Caco-2 (cell line): ENCODE data around the gene TBCC. TPM values are rescaled to one million over a fixed set of nuclear protein-coding genes. Genes with fewer than 3 reads are reported as not detected.
"Not testable (repeated sequence)": the region's sequence is repeated elsewhere in the genome, so short reads cannot be mapped to it uniquely, and the experiment has no call there.

Experiments
- BruUV-seq: library from RNA; stranded (reverse); fragments of 400-500 nt; replicated peaks from 2 replicates; lab custom pipeline; 2021; lab: Mats Ljungman, UMichigan
- CTCF ChIA-PET: fragments of 300-600 bp; sonication (Branson Sonifier 250); formaldehyde crosslinking; loops from one replicate; lab custom pipeline; 2022; ENCODE audit warnings: antibody characterized with exemption; lab: Charles Lee
- POLR2A ChIA-PET: fragments of 300-600 bp; sonication (Branson Sonifier 250); formaldehyde crosslinking; loops from one replicate; lab custom pipeline; 2022; ENCODE audit warnings: antibody characterized with exemption; lab: Charles Lee
- DNase-seq, 2 experiments: peaks; one replicate each; pipeline versions ENCODE4 v3.0.0 to v3.0.0-alpha.2; 2020 to 2022
- H3K27me3 ChIP-seq: replicated peaks from 2 replicates; pipeline ENCODE4 v1.6.0; 2011; ENCODE audit warnings: low read length; ENCODE audit not compliant: control insufficient read depth, insufficient read depth
- H3K36me3 ChIP-seq: 2 replicates; pipeline ENCODE4 v1.5.1; 2011; ENCODE audit warnings: low read length; ENCODE audit not compliant: control insufficient read depth, insufficient read depth
- H3K4me1 ChIP-seq: fragments of 250-450 bp; sonication (Bioruptor Pico); 2 replicates; pipeline ENCODE4 v1.5.1; 2020; ENCODE audit warnings: mild to moderate bottlenecking
- H3K4me3 ChIP-seq: 2 replicates; pipeline ENCODE4 v1.5.1; 2011; ENCODE audit warnings: low read depth, mild to moderate bottlenecking, control low read depth, low read length
- H3K9me3 ChIP-seq: fragments of 250-450 bp; sonication (Bioruptor Pico); 2 replicates; pipeline ENCODE4 v1.5.1; 2020; ENCODE audit warnings: mild to moderate bottlenecking, moderate library complexity
- H3K27ac Mint-ChIP-seq: one replicate; pipeline ENCODE4 v1.8.0; 2022; ENCODE audit warnings: mixed read lengths; ENCODE audit not compliant: unreplicated experiment
- H3K27me3 Mint-ChIP-seq: one replicate; pipeline ENCODE4 v1.8.0; 2022; ENCODE audit warnings: mixed read lengths; ENCODE audit not compliant: insufficient read depth, unreplicated experiment
- H3K36me3 Mint-ChIP-seq: one replicate; pipeline ENCODE4 v1.8.0; 2022; ENCODE audit warnings: mild to moderate bottlenecking, mixed read lengths; ENCODE audit not compliant: insufficient read depth, unreplicated experiment
- H3K4me1 Mint-ChIP-seq: one replicate; pipeline ENCODE4 v1.8.0; 2022; ENCODE audit warnings: low read depth, mixed read lengths; ENCODE audit not compliant: unreplicated experiment
- H3K4me3 Mint-ChIP-seq: one replicate; pipeline ENCODE4 v1.8.0; 2022; ENCODE audit warnings: mild to moderate bottlenecking, moderate library complexity, mixed read lengths; ENCODE audit not compliant: unreplicated experiment
- H3K9me3 Mint-ChIP-seq: one replicate; pipeline ENCODE4 v1.8.0; 2022; ENCODE audit warnings: mixed read lengths; ENCODE audit not compliant: unreplicated experiment
- intact Hi-C: fragments of 100-400 bp; cut with micrococcal nuclease; formaldehyde crosslinking; loops from one replicate; pipeline ENCODE4 v1.10.0; 2022; ENCODE audit not compliant: unreplicated experiment
- total RNA-seq: library from RNA; stranded (reverse); gene quantifications from 2 replicates; pipeline ENCODE4 v1.2.3, GENCODE V29; 2022
- TF ChIP-seq, protein P1 (sequence below), 2 experiments: fragments of 200-600 bp in 1 of 2; IDR thresholded peaks; 1 replicate in 1 of 2; 2 replicates in 1 of 2; pipeline versions ENCODE4 v1.5.1 to v1.8.0; 2011 to 2022; ENCODE audit warnings: antibody characterized with exemption in 1 of 2, control low read depth in 1 of 2, inconsistent platforms in 1 of 2, low read depth in 1 of 2, low read length in 1 of 2, mild to moderate bottlenecking in 1 of 2, moderate library complexity in 1 of 2; ENCODE audit not compliant: insufficient read depth in 1 of 2, severe bottlenecking in 1 of 2, unreplicated experiment in 1 of 2

The TBCC gene
- total RNA-seq, 1 experiment from 2014 or later = 20.4 TPM

DNA sequence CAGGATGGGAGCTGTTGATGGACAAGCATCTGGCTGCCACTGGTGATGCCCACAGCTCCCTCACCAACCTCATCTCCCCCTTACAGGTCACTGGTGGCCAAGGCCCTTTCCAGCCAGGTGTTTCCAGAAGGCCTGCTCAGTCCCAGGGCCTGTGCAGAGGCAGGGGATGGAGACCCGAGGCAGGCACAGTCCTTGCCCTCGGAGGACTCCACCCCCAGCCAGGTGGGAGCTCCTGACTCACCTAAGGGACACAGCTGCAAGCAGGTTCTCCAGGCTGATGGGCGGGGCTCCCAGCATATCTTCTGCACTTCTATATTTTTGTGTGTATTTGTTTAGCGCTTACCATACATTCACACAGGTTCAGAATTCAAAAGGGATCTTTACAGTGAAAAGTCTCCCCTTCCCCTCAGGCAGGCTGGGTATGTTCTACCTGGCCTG lies 40.9 kb downstream of the TBCC start:
- Mint-ChIP-seq H3K36me3 (peaks cover 4% of the 10 kb centered on the region), H3K9me3 (no peaks in the 10 kb centered on the region), H3K27ac (no peak overlapping the region), H3K4me1 (no peaks in the 10 kb centered on the region), H3K4me3 (no peak overlapping the region), H3K27me3 (no peaks in the 10 kb centered on the region)
- CTCF ChIA-PET = no interaction called here
- TF ChIP-seq, protein P1, sequence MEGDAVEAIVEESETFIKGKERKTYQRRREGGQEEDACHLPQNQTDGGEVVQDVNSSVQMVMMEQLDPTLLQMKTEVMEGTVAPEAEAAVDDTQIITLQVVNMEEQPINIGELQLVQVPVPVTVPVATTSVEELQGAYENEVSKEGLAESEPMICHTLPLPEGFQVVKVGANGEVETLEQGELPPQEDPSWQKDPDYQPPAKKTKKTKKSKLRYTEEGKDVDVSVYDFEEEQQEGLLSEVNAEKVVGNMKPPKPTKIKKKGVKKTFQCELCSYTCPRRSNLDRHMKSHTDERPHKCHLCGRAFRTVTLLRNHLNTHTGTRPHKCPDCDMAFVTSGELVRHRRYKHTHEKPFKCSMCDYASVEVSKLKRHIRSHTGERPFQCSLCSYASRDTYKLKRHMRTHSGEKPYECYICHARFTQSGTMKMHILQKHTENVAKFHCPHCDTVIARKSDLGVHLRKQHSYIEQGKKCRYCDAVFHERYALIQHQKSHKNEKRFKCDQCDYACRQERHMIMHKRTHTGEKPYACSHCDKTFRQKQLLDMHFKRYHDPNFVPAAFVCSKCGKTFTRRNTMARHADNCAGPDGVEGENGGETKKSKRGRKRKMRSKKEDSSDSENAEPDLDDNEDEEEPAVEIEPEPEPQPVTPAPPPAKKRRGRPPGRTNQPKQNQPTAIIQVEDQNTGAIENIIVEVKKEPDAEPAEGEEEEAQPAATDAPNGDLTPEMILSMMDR (IDR thresholded peaks at IDR 0.05; ENCODE audit: insufficient read depth in 1 of 2, low read depth in 1 of 2, low read length in 1 of 2, severe bottlenecking in 1 of 2, unreplicated experiment in 1 of 2) = no peak
- no peaks in the 10 kb centered on the region for H3K4me1 ChIP-seq
- POLR2A ChIA-PET = no interaction called here
- H3K4me3 ChIP-seq = no peak overlapping the region
- no peaks in the 10 kb centered on the region for H3K9me3 ChIP-seq
- peak in 1 of 2 experiments; percentile 11 for DNase-seq
- BruUV-seq = no TSS peak
- no peaks in the 10 kb centered on the region for H3K36me3 ChIP-seq
- intact Hi-C loops = no loop called here
- no peaks in the 10 kb centered on the region for H3K27me3 ChIP-seq

DNA sequence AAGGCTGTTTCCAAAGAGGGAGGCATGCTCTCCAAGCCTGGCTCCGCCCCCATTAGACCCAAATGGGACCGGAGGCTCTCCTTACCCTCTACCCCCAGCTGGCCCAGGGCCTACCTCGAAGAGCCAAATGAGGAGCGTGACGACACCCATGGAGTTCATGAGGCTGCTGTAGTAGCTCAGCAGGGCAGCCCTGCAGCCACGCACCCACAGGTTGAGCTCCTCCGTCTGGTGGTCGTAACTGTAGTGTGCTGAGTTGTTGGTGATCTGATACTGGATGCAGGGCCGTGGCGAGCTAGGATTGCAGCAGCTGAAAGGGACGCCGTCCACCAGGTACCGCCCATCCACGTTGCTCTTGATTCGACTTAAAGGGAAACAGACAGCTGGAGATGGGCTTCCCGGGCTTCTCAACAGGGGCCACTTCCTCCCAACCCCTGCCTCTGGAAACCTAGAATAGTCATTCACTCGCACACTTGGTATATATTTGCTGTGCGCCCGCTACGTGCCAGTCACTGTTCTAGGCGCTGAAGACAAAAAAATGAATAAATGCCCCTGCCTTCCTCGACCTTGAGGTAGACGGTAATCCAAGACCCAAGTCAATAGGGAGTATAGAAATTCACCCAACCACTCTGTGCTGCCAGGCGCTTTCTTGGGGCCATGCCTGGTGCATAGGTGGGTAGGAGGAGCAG lies 41.5 kb downstream of the TBCC start:
- Mint-ChIP-seq H3K9me3 (no peaks in the 10 kb centered on the region), H3K36me3 (peaks cover 4% of the 10 kb centered on the region), H3K27me3 (no peaks in the 10 kb centered on the region), H3K4me1 (no peaks in the 10 kb centered on the region), H3K4me3 (no peak overlapping the region), H3K27ac (no peak overlapping the region)
- H3K36me3 ChIP-seq = no peaks in the 10 kb centered on the region
- CTCF ChIA-PET = no interaction called here
- H3K27me3 ChIP-seq = no peaks in the 10 kb centered on the region
- POLR2A ChIA-PET = no interaction called here
- H3K4me3 ChIP-seq = no peak overlapping the region
- no TSS peak for BruUV-seq
- no peaks in the 10 kb centered on the region for H3K9me3 ChIP-seq
- H3K4me1 ChIP-seq = no peaks in the 10 kb centered on the region
- no peak for DNase-seq
- intact Hi-C loops = no loop called here
- TF ChIP-seq, protein P1 (IDR thresholded peaks at IDR 0.05; ENCODE audit: insufficient read depth in 1 of 2, low read depth in 1 of 2, low read length in 1 of 2, severe bottlenecking in 1 of 2, unreplicated experiment in 1 of 2) = no peak

DNA sequence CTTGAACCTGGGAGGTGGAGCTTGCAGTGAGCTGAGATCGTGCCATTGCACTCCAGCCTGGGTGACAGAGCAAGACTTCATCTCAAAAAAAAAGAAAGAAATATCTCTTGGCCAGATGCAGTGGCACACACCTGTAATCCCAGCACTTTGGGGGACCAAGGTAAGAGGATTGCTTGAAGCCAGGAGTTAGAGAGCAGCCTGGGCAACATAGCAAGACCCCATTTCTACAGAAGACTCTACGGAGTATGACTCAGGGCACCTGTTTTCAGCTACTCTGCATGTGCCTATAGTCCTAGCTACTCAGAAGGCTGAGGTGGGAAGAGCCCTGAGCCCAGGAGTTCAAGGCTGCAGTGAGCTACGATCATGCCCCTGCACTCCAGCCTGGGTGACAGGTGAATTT lies 43.1 kb downstream of the TBCC start:
- POLR2A ChIA-PET, H3K27ac Mint-ChIP-seq, H3K4me1 Mint-ChIP-seq, DNase-seq, H3K27me3 Mint-ChIP-seq, H3K27me3 ChIP-seq, CTCF ChIA-PET, H3K9me3 Mint-ChIP-seq, BruUV-seq, H3K9me3 ChIP-seq, H3K4me3 Mint-ChIP-seq, H3K4me3 ChIP-seq, intact Hi-C loops, H3K36me3 ChIP-seq, H3K4me1 ChIP-seq: not testable (repeated sequence)
- peaks cover 16% of the 10 kb centered on the region for H3K36me3 Mint-ChIP-seq
